Ishikawa (cell line): ENCODE data around the gene FAM124A.

Source experiments
- EP300 ChIP-seq: IDR thresholded peaks from 2 replicates; pipeline ENCODE4 v1.6.1; 2012; ENCODE audit warnings: borderline replicate concordance
- MAX ChIP-seq: IDR thresholded peaks from 2 replicates; pipeline ENCODE4 v1.6.1; 2012
- NFIC ChIP-seq: IDR thresholded peaks from 2 replicates; pipeline ENCODE4 v1.6.1; 2012
- TEAD4 ChIP-seq: IDR thresholded peaks from 2 replicates; pipeline ENCODE4 v1.6.1; 2012
- YY1 ChIP-seq: IDR thresholded peaks from 2 replicates; pipeline ENCODE4 v1.6.1; 2012; ENCODE audit warnings: low read depth

GRCh38 chr13:51286135-51287002 lies 64.2 kb downstream of the FAM124A start:
- TF ChIP-seq TEAD4 (no peak), YY1 (no peak), EP300 (no peak), MAX (no peak), NFIC (no peak)
